Neural cell (in vitro differentiated cells): ENCODE data around the gene RETSAT.

Experiments used
- EP300 ChIP-seq: fragments of 450-650 bp; conservative IDR thresholded peaks from 2 replicates; pipeline ENCODE4 v1.6.1; 2014; ENCODE audit warnings: antibody characterized with exemption, mild to moderate bottlenecking, moderate library complexity; ENCODE audit not compliant: poor library complexity, severe bottlenecking
- EZH2 ChIP-seq: fragments of 200-600, 300-800 bp; shearing (Covaris generic), sonication (generic); IDR thresholded peaks from 2 replicates; pipeline ENCODE4 v1.6.1; 2014; ENCODE audit warnings: antibody characterized with exemption, low read length, borderline replicate concordance, mild to moderate bottlenecking; ENCODE audit not compliant: insufficient read depth, poor library complexity, severe bottlenecking
- MXI1 ChIP-seq: fragments of 450-650 bp; conservative IDR thresholded peaks from 2 replicates; pipeline ENCODE4 v1.6.1; 2014; ENCODE audit warnings: antibody characterized with exemption, mild to moderate bottlenecking; ENCODE audit not compliant: poor library complexity, severe bottlenecking
- POLR2AphosphoS5 ChIP-seq: IDR thresholded peaks from 2 replicates; pipeline ENCODE4 v1.6.1; 2012
- RAD21 ChIP-seq: fragments of 450-650 bp; conservative IDR thresholded peaks from 2 replicates; pipeline ENCODE4 v1.6.1; 2014; ENCODE audit warnings: antibody characterized with exemption, mild to moderate bottlenecking, moderate library complexity
- REST ChIP-seq: IDR thresholded peaks from 2 replicates; pipeline ENCODE4 v1.6.1; 2012; ENCODE audit warnings: borderline replicate concordance
- SMC3 ChIP-seq: fragments of 450-650 bp; conservative IDR thresholded peaks from 2 replicates; pipeline ENCODE4 v1.6.1; 2014; ENCODE audit warnings: antibody characterized with exemption, mild to moderate bottlenecking, moderate library complexity; ENCODE audit not compliant: poor library complexity
- TAF1 ChIP-seq: IDR thresholded peaks from 2 replicates; pipeline ENCODE4 v1.6.1; 2012; ENCODE audit warnings: low read depth
- TF ChIP-seq, protein P1 (sequence below): fragments of 450-650 bp; IDR thresholded peaks from 2 replicates; pipeline ENCODE4 v1.5.1; 2014; ENCODE audit warnings: antibody characterized with exemption, mild to moderate bottlenecking, moderate library complexity; ENCODE audit not compliant: poor library complexity, severe bottlenecking

- TF ChIP-seq, protein P1, sequence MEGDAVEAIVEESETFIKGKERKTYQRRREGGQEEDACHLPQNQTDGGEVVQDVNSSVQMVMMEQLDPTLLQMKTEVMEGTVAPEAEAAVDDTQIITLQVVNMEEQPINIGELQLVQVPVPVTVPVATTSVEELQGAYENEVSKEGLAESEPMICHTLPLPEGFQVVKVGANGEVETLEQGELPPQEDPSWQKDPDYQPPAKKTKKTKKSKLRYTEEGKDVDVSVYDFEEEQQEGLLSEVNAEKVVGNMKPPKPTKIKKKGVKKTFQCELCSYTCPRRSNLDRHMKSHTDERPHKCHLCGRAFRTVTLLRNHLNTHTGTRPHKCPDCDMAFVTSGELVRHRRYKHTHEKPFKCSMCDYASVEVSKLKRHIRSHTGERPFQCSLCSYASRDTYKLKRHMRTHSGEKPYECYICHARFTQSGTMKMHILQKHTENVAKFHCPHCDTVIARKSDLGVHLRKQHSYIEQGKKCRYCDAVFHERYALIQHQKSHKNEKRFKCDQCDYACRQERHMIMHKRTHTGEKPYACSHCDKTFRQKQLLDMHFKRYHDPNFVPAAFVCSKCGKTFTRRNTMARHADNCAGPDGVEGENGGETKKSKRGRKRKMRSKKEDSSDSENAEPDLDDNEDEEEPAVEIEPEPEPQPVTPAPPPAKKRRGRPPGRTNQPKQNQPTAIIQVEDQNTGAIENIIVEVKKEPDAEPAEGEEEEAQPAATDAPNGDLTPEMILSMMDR: no peak
- TF ChIP-seq EP300 (no peak), TAF1 (no peak), SMC3 (no peak), POLR2AphosphoS5 (no peak), EZH2 (no peak), RAD21 (no peak), REST (no peak), MXI1 (no peak)
Observed at GRCh38 chr2:85355521-85355920, 1.2 kb upstream of the RETSAT start.
